Natural killer cell (primary cell): ENCODE data around the gene FOLR1. TPM values are rescaled to one million over a fixed set of nuclear protein-coding genes. Genes with fewer than 3 reads are reported as not detected.
A peak's percentile ranks its signal among the peaks of the same experiment; 100 is the strongest.

Experiments used
- ATAC-seq, 3 donors: fragments of 150-1000 bp in 2 of 3; fragments of 200-7000 bp in 1 of 3; cut with Tn5 transposase; 1 replicate in 1 of 3; 2 replicates in 2 of 3; pipeline ENCODE4 v1.10.0; 2021; ENCODE audit warnings: mild to moderate bottlenecking in 2 of 3, moderate library complexity in 2 of 3
- DNase-seq, 2 donors: peaks; one replicate each; pipeline versions ENCODE4 v3.0.0 to v3.0.0-alpha.2; 2013 to 2021; ENCODE audit warnings: mixed read lengths in 1 of 2
- H3K27ac ChIP-seq: one replicate; pipeline ENCODE4 v1.5.1; 2013; ENCODE audit warnings: mild to moderate bottlenecking, low read length
- H3K27me3 ChIP-seq: one replicate; pipeline ENCODE4 v1.6.1; 2013; ENCODE audit warnings: low read length; ENCODE audit not compliant: control insufficient read depth, insufficient read depth
- H3K36me3 ChIP-seq: one replicate; pipeline ENCODE4 v1.6.1; 2013; ENCODE audit warnings: low read length; ENCODE audit not compliant: control insufficient read depth, insufficient read depth
- H3K4me1 ChIP-seq: one replicate; pipeline ENCODE4 v1.6.1; 2013; ENCODE audit warnings: low read length; ENCODE audit not compliant: control insufficient read depth, insufficient read depth
- H3K4me3 ChIP-seq: one replicate; pipeline ENCODE4 v1.5.1; 2013; ENCODE audit warnings: low read length
- H3K9me3 ChIP-seq: one replicate; pipeline ENCODE4 v1.6.1; 2013; ENCODE audit warnings: low read length; ENCODE audit not compliant: control insufficient read depth, insufficient read depth
- H3K27ac Mint-ChIP-seq, 2 donors: one replicate each; pipeline ENCODE4 v1.8.0; 2022; ENCODE audit warnings: mild to moderate bottlenecking in 2 of 2, mixed read lengths in 2 of 2, moderate library complexity in 1 of 2
- H3K27me3 Mint-ChIP-seq, 2 donors: one replicate each; pipeline ENCODE4 v1.8.0; 2022; ENCODE audit warnings: low read depth in 2 of 2, mixed read lengths in 2 of 2
- H3K36me3 Mint-ChIP-seq: one replicate; pipeline ENCODE4 v1.8.0; 2022; ENCODE audit warnings: mixed read lengths
- H3K4me1 Mint-ChIP-seq, 2 donors: one replicate each; pipeline ENCODE4 v1.8.0; 2022; ENCODE audit warnings: mixed read lengths in 2 of 2
- H3K4me3 Mint-ChIP-seq: one replicate; pipeline ENCODE4 v1.8.0; 2022; ENCODE audit warnings: mild to moderate bottlenecking, moderate library complexity, mixed read lengths
- H3K9me3 Mint-ChIP-seq, 2 donors: one replicate each; pipeline ENCODE4 v1.8.0; 2022; ENCODE audit warnings: mixed read lengths in 2 of 2
- CTCF ChIP-seq: fragments of 200-600 bp; IDR thresholded peaks from one replicate; pipeline ENCODE4 v1.8.0; 2022; ENCODE audit warnings: antibody characterized with exemption
- WGBS: methylation state at CpG from one replicate; pipeline ENCODE4 v1.1.7; 2013; ENCODE audit warnings: missing lambda C conversion rate; ENCODE audit not compliant: insufficient coverage; 5-methylcytosine and 5-hydroxymethylcytosine counted together
- intact Hi-C: fragments of 100-400 bp; cut with micrococcal nuclease; formaldehyde crosslinking; loops from one replicate; pipeline ENCODE4 v1.14.2; 2022
- total RNA-seq, 4 donors: library from RNA; stranded (reverse); fragments of 120-200 nt in 1 of 4; gene quantifications; one replicate each; pipeline versions ENCODE4 v1.2.3 to v1.2.4, GENCODE V29; 2013 to 2022

Gene FOLR1
- total RNA-seq, 3 donors from 2014 or later (not counting 1 experiment from before 2014, with no cell fraction given) = not detected

DNA sequence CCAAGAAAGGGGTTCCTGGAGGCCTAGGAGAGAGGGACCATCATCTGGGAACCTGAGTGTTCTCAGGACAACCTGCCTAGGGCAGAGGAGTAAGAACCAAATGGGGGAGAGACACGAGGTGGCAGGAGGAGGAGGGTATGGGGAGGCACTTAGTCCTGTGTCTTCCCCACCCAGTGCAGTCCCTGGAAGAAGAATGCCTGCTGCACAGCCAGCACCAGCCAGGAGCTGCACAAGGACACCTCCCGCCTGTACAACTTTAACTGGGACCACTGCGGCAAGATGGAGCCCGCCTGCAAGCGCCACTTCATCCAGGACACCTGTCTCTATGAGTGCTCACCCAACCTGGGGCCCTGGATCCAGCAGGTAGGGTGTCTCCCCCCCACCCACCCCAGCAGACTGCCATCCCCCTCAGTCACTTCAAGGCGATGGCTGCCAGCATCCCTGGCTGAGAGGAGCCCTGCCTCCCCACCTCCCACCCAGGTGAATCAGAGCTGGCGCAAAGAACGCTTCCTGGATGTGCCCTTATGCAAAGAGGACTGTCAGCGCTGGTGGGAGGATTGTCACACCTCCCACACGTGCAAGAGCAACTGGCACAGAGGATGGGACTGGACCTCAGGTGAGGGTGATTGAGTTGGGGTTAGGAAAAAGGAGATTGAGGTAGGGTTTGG is 28.9 kb downstream of the FOLR1 start:
- Histone ChIP-seq H3K27ac (no peak overlapping the region), H3K36me3 (no peaks in the 10 kb centered on the region), H3K9me3 (no peaks in the 10 kb centered on the region), H3K4me3 (no peak overlapping the region), H3K27me3 (no peaks in the 10 kb centered on the region), H3K4me1 (peaks cover 53% of the 10 kb centered on the region)
- intact Hi-C loops = loop anchor here (5.0 kb wide), 1 partner anchor 591 kb away; the partner anchor contains the start of gene ATG16L2
- ATAC-seq = no peak
- WGBS = 84% methylated on average over 9 of the region's 10 CpGs
- Mint-ChIP-seq H3K9me3 (no peaks in the 10 kb centered on the region), H3K36me3 (no peaks in the 10 kb centered on the region), H3K4me1 (peaks cover 25 to 46% of the 10 kb centered on the region in 2 donors), H3K27me3 (peaks cover 7 to 9% of the 10 kb centered on the region in 2 donors), H3K27ac (peak overlapping the region in 1 of 2 donors; percentile 44), H3K4me3 (no peak overlapping the region)
- no peak for DNase-seq
- no peak for TF ChIP-seq CTCF

GRCh38 chr11:72221386-72222075 is 29.6 kb downstream of the FOLR1 start:
- Histone ChIP-seq H3K36me3 (no peaks in the 10 kb centered on the region), H3K4me1 (peaks cover 60% of the 10 kb centered on the region), H3K9me3 (no peaks in the 10 kb centered on the region), H3K27ac (no peak overlapping the region), H3K27me3 (no peaks in the 10 kb centered on the region), H3K4me3 (no peak overlapping the region)
- intact Hi-C loops = loop anchor here (5.0 kb wide), 1 partner anchor 591 kb away; the partner anchor contains the start of gene ATG16L2
- Mint-ChIP-seq H3K27me3 (peaks cover 2 to 5% of the 10 kb centered on the region in 2 donors), H3K4me3 (no peak overlapping the region), H3K4me1 (peaks cover 26 to 53% of the 10 kb centered on the region in 2 donors), H3K27ac (peak overlapping the region in 1 of 2 donors; percentile 44), H3K36me3 (no peaks in the 10 kb centered on the region), H3K9me3 (no peaks in the 10 kb centered on the region)
- TF ChIP-seq CTCF = no peak
- WGBS = 29% methylated on average over 7 of the region's 7 CpGs
- ATAC-seq (no peak), DNase-seq (no peak)

GRCh38 chr11:72222106-72222891 is 30.4 kb downstream of the FOLR1 start:
- H3K27me3 Mint-ChIP-seq = no peaks in the 10 kb centered on the region
- peak overlapping the region; percentile 85 to 95 for H3K27ac Mint-ChIP-seq
- H3K36me3 Mint-ChIP-seq = no peaks in the 10 kb centered on the region
- DNase-seq = no peak
- no peaks in the 10 kb centered on the region for H3K36me3 ChIP-seq
- H3K27ac ChIP-seq = peak overlapping the region; percentile 76
- H3K27me3 ChIP-seq = no peaks in the 10 kb centered on the region
- intact Hi-C loops = loop anchor here (5.0 kb wide), 1 partner anchor 590 kb away; the partner anchor contains the start of gene ATG16L2
- no peaks in the 10 kb centered on the region for H3K9me3 Mint-ChIP-seq
- H3K4me1 ChIP-seq = peaks cover 61% of the 10 kb centered on the region
- no peak for ATAC-seq
- H3K4me3 ChIP-seq = peak overlapping the region; percentile 92
- peaks cover 26 to 55% of the 10 kb centered on the region in 2 donors for H3K4me1 Mint-ChIP-seq
- WGBS = 90% methylated on average over 6 of the region's 6 CpGs
- TF ChIP-seq CTCF = no peak
- H3K4me3 Mint-ChIP-seq = peak overlapping the region; percentile 88
- no peaks in the 10 kb centered on the region for H3K9me3 ChIP-seq
